ENCODE results near the gene LRP1B.
"Not testable (repeated sequence)": the region's sequence is repeated elsewhere in the genome, so short reads cannot be mapped to it uniquely, and the experiment has no call there.

LRP1B gene

DNA sequence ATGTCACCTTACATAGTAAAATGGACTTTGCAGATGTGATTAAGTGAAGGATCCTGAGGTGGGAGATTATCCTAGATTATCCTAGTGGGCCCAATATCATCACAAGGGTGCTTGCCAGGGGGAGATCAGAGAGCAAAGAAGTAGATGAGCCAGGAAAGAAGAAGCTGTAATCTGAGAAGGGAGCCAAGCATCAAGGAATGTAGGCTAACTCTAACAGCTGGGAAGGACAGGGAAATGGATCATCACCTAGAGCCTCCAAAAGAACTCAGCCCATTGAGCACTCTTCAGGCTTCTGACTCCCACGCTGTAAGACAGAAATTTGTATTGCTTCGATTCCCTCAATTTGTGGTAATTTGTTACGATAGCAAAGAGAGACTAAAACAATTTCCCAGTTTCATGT, 309.9 kb downstream of the LRP1B start:
- H3K27ac ChIP-seq: no peak overlapping the region
- TF ChIP-seq, protein P1, sequence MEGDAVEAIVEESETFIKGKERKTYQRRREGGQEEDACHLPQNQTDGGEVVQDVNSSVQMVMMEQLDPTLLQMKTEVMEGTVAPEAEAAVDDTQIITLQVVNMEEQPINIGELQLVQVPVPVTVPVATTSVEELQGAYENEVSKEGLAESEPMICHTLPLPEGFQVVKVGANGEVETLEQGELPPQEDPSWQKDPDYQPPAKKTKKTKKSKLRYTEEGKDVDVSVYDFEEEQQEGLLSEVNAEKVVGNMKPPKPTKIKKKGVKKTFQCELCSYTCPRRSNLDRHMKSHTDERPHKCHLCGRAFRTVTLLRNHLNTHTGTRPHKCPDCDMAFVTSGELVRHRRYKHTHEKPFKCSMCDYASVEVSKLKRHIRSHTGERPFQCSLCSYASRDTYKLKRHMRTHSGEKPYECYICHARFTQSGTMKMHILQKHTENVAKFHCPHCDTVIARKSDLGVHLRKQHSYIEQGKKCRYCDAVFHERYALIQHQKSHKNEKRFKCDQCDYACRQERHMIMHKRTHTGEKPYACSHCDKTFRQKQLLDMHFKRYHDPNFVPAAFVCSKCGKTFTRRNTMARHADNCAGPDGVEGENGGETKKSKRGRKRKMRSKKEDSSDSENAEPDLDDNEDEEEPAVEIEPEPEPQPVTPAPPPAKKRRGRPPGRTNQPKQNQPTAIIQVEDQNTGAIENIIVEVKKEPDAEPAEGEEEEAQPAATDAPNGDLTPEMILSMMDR (conservative IDR thresholded peaks at IDR 0.05): no peak

DNA sequence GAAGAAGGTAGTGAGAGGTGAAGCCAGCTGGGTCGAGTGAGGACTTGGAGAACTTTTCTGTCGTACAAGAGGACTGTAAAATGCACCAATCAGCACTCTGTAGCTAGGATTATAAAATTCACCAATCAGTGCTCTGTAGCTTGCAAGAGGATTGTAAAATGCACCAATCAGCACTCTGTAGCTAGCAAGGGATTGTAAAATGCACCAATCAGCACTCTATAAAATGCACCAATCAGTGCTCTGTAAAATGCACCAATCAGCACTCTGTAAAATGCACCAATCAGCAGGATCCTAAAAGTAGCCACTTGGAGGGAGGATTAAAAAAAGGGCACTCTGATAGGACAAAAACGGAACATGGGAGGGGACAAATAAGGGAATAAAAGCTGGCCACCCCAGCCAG, 315.5 kb downstream of the LRP1B start:
- not testable (repeated sequence) for H3K27ac ChIP-seq

DNA sequence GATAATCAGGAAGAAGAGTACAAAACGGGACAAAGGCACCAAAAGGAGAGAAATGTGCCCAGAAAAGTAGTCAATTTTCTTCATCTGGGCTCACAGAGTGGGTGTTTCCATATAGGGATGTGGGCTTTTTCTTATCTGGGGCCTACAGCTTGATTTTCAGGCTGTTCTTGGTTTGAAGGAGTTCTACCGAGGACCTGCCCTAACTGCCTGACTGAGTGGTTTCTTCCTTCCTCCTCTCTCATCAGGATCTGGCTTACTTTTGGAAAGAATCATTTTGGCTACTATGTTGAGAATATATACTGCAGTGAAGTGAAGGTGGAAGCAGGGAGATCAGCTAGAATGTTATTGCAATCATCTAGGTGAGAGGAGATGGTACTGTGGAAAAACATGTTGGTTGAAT, 316.7 kb downstream of the LRP1B start:
- H3K27ac ChIP-seq: no peak overlapping the region
- TF ChIP-seq, protein P1 (conservative IDR thresholded peaks at IDR 0.05): no peak

DNA sequence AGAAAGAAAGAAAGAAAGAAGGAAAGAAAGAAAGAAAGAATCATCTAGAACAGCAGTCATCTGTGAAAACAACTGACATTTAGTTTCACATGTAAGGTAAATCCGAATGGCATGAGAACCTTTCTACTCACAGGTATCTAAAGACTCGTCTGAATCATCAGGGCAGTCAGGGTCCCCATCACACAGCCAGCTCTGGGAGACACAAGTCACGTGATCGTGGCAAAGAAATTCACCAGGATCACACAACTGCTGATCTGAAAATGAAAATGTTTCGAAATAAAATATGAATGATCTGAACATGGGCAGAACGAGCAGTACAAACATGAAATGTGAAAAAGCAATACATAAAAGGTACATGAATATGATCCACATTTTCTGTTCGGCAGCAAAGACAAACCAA, 320.7 kb downstream of the LRP1B start:
- no peak overlapping the region for H3K27ac ChIP-seq
- TF ChIP-seq, protein P1 (conservative IDR thresholded peaks at IDR 0.05): no peak

DNA sequence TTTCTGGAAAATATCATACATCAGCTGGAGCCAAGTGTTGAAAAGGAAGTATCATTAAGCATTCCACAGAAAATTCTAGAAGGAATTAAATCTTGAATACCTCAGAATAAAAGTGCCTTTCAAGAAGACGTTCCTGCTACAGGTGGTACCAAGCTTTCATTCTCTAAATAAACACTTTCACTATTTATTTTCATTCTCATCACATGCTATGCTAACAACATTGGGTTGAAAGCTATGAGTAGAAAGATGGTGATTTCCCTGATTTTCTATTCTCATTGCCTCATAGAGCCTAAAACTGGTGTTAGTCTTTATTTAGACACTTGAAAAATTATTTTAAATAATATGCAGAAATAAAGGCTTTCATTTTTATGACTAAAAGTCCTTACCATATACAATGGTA, 324.7 kb downstream of the LRP1B start:
- TF ChIP-seq, protein P1 (conservative IDR thresholded peaks at IDR 0.05): no peak
- H3K27ac ChIP-seq: no peak overlapping the region

DNA sequence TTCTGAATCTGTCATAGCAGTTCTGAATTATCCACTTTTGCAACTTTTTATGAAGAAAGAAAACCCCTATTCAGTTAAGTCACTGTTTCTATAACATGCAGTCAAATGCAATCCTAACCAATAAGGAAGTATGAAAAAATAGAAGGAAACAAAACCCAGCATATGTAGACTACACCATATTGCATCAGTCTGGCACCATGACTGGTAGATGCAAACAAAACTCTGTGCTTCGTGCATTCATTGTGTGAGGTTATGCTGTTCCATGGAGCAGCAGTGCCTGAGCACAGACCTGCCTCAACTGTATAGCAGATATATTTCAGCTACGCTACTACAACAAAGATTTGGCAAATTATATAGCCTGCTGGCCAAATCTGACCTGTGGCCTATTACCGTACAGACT, 325.5 kb downstream of the LRP1B start:
- TF ChIP-seq, protein P1 (conservative IDR thresholded peaks at IDR 0.05): no peak

DNA sequence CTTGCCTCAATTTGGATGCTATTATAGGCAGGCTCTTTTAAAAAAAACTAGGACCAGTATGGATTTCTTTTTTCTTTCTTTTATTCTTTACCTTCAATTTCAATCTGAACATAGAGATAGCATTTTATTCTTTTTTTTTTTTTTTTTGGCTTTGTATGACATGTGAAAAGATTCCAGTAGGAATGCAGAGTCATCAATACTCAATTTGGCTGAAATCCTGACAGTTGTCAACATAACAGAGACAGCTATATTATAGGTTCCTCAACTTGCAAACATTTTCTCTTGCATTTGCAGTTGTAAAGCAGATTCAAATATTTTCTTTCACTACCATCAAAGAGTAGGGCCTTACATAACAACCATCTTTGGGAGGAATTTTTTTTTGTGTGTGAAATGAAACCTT, 334.4 kb downstream of the LRP1B start:
- TF ChIP-seq, protein P1 (conservative IDR thresholded peaks at IDR 0.05): no peak
- no peak overlapping the region for H3K27ac ChIP-seq

More for the DNA sequence above, 325.5 kb downstream of the LRP1B start:
- no peak overlapping the region for H3K27ac ChIP-seq

DNA sequence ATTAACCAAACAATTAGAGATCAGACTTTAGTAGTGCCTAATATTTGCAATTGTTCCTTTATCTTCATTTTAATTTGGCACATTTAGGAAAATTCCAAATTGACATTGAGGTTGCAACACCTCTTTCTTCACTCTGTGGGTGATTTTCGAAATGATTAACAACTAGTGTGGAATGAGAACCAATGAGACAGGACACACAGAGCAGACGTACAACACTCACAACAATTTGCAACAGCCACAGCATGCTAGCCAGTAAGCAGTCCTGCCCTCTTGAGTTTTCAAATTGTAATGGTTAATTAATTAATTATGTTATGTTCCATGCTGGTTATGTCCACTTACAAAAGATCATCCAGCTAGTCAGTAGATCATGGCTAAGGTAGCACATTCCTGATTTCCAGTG, 339.3 kb downstream of the LRP1B start:
- TF ChIP-seq, protein P1 (conservative IDR thresholded peaks at IDR 0.05): no peak

More for the DNA sequence above, 339.3 kb downstream of the LRP1B start:
- H3K27ac ChIP-seq: no peak overlapping the region
